Glomerular endothelial cell (primary cell): ENCODE data around the gene ACVR1. TPM values are rescaled to one million over a fixed set of nuclear protein-coding genes. Genes with fewer than 3 reads are reported as not detected.
"Not testable (repeated sequence)": the region's sequence is repeated elsewhere in the genome, so short reads cannot be mapped to it uniquely, and the experiment has no call there.

Experiments
- DNase-seq: peaks from one replicate; pipeline ENCODE4 v3.0.0-alpha.2; 2011; ENCODE audit warnings: low read depth, low spot score; ENCODE audit errors: extremely low read depth
- total RNA-seq: library from RNA; depleted of rRNA; stranded (reverse); fragments of >200 nt; gene quantifications from 2 replicates; pipeline ENCODE4 v1.2.3, GENCODE V29; 2015

Gene ACVR1
- total RNA-seq, 1 donor from 2014 or later, result 22.3 TPM

GRCh38 chr2:157732596-157732995, 143.5 kb downstream of the ACVR1 start:
- no peak for DNase-seq

DNA sequence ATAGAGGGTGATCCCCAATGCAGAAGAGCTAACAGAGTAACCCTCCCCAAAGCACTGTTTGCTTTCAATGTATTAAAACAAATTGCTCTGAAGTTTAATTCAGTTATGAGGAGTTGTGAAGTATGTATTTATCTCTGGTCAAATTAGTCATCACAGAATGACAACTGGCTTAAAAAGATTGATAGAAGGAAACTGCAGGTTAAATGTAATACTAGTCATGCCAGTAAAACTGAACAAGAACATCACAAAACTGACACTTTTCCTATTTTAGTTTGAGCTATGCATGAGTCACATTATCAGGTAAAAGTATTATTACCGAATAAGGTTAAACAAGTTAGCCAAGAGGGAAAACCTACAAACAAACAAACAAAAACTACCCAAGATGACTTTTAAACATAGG, 148.4 kb downstream of the ACVR1 start:
- DNase-seq, result no peak

DNA sequence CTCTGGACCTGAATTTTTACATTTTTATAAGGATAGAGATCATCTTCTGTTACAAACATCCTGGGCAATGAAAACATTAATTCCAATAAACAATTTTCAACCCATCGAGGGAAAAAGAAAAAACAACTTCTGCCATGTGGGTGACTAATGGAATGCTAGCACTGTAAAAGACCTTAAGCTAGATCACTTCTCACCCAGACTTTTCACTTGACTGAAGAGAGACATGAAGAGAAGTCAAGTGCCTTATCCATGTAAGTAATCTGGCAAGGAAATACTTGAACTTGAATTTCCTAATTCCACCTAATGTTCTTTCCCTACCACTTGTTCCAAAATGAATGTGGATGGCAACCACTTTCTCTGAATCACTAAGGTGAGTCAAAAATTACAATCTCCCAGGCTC, 149.2 kb downstream of the ACVR1 start:
- DNase-seq, result no peak

DNA sequence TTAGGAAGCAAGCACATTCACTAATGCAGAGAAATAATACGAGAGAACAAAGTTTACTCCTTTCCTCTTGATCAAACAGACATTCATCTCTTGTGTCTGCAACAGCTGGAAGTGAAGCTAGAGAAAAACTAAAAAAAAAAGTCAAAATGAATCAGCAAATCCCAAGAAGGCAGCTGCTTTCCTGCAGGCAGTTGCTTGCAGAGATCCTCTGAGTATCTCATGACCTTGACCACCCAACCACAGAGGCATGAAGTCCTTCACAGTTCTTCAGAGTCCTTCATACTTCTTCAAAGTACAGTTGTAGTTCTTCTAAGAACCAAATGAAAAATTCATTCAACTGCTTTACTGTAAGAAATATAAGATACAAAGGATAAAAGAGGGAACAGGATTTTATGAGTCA, 150.3 kb downstream of the ACVR1 start:
- DNase-seq, result no peak

DNA sequence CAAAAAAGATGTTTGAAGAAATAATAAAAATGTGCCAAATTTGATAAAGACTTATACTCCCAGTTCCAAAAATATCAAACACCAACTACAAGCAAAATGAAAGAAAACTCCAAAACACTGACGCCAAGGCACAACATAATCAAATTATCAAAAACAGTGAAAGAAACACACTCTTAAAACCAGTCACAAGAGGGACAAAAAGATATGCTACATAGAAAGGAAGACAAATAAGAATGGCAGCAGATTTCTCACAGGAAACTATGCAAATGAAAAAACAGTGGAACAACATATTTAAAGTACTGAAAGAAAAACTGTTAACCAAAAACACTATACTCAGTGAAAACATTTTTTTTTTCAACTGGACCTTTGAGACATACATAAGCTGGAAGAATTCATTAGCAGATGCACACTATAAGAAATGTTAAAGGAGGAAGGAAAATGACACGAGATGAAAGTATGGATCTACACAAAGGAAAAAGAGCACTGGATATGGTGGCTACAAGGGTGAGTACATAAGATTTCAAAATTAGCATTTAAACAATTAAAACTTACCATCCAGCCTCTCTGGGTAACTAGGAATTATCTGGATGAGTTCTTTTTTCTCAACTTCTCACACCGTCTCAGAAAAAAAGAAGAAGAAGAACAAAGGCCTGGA, 153.4 kb downstream of the ACVR1 start:
- no peak for DNase-seq

DNA sequence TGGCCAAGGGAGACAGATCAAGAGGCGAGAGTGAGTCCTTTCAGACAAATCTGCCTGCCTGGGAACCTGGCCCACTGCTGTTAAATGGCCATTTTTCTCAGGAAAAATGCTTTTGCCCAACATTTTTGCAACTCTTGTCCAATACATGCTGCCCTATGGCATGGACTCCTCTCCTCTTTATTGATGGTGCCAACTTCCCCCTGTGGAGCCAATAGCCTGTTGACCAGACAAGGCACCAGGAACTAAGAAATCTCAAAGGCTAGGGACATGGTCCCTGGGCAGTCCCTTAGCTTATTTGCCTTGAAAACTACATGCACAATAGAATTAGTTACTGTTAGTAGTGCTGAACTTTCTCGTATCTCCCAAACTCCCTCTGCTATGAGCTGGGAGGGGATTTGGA, 155.6 kb downstream of the ACVR1 start:
- DNase-seq, result no peak

GRCh38 chr2:157704653-157705052, 171.5 kb downstream of the ACVR1 start:
- DNase-seq, result not testable (repeated sequence)

GRCh38 chr2:157704148-157704547, 172.0 kb downstream of the ACVR1 start:
- DNase-seq, result not testable (repeated sequence)

DNA sequence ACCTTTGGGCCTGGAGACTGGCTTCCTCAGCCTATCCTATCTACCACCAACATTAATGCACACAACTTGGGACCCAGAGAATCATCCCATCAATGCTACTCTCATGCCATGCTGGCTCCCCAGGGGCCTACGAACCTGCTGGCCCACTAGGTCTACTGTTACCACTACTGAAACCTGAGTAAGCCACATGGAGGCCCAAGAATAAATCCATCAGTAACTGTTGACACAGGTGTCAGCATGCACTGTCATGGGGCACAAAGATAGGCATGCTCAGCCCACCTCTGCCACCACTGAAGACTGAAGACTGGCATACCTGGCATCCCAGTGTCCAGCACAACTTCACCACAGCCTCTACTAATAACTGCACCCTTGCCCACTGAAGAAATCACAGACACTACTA, 176.3 kb downstream of the ACVR1 start:
- DNase-seq, result no peak

DNA sequence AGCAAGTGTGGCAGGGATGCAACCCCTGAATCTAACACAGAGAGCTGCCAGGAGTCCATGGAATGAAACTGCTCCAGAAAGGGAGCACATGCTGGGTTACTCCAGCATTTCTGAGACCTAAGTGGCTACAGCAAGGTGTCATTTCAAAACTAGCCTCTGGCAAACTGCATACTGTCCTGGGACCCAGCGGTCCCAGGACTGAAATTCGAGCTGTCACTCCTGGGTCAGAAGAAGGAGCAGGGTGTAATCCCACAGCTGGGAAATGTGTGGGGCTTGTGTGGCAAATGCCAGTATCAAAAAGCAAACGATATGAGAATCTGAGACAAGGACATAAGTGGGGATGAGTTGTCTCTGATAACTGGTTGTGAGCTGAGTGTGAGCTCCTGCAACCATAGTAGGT, 177.1 kb downstream of the ACVR1 start:
- DNase-seq, result no peak

DNA sequence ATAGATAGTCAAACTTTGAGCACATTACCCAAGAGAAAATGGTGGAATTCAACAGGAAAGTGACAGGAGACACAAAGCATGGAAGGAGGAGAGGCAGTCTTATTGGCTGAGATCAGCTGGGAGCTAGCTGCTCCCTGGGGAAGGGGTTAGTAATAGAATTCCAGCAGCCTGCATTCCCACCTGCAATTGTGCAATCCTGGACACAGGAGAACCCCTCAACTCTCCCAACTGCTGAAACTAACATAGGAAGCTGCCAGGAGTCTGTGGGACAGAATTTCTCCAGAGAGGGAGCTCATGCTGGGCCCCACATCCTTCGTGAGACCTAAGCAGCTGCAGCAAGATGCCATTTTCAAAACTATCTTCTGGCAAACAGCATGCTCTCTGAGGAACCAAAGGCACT, 177.7 kb downstream of the ACVR1 start:
- DNase-seq, result no peak

GRCh38 chr2:157696036-157696435, 180.1 kb downstream of the ACVR1 start:
- DNase-seq, result no peak

- no peak for DNase-seq
Measured at GRCh38 chr2:157692768-157693167, 183.4 kb downstream of the ACVR1 start.

GRCh38 chr2:157691695-157692094, 184.4 kb downstream of the ACVR1 start:
- no peak for DNase-seq

- DNase-seq, result no peak
Measured at GRCh38 chr2:157691131-157691530, 185.0 kb downstream of the ACVR1 start.

Other genes starting within 250 kb of the ACVR1 start
- 0.06 and 0.15 TPM in 2 replicates for gene ACVR1C, start 247.5 kb downstream of the ACVR1 start, total RNA-seq
- not detected in 2 replicates for gene UPP2, start 225.5 kb upstream of the ACVR1 start, total RNA-seq